ENCODE measurements around the gene CTTNBP2NL. TPM values are rescaled to one million over a fixed set of nuclear protein-coding genes. Genes with fewer than 3 reads are reported as not detected.
A peak's percentile ranks its signal among the peaks of the same experiment; 100 is the strongest.

The CTTNBP2NL gene
- total and polyA plus RNA-seq, 3 donors from 2014 or later, result 13.8 to 19.4 (median 16.3) TPM

DNA sequence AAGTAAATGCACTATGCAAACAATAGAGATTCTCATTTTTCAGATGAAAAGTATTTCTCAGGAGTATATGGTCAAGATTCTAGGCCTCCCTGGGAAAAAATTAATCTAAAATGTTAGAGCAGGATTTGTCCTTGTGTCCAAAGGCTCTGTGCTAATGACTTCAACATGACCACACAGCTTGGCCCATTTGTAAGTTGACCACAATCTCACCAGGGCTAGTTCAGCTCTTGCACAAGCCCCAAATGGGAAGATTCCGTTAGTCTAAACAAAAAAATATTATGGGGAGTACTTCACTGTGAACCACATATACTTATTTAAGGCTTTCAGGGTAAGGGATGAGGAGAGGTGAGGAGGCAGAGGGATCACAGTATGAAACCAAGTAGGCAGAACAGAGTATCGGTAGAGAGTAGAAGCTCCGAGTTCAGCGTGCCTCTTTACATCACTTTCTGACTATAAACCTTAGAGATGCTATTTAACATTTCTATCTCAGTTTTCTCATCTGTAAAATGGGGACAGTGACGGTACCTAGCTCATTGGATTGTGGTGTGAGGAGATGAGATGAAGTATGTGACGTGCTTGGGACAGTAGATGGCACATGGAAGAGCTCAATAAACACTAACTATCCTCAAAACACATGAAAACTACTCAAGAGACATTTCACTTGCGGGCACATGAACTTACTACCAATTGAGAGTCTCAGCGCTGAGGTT, 37.8 kb upstream of the CTTNBP2NL start:
- Histone ChIP-seq H3K27ac (peak overlapping the region in 1 of 2 donors; percentile 91), H3K4me3 (peak overlapping the region in 1 of 2 donors; percentile 14), H3K36me3 (ENCODE audit: low read depth, missing control alignments) (no peaks in the 10 kb centered on the region), H3K27me3 (no peaks in the 10 kb centered on the region), H3K9me3 (no peaks in the 10 kb centered on the region), H3K4me1 (peaks cover 13% of the 10 kb centered on the region)
- intact Hi-C loops (cut with DNase I; ENCODE audit: low total_unique reads), result no loop called here
- 80 to 83% methylated on average over 8 of the region's 8 CpGs for WGBS, 2 donors
- TF ChIP-seq, protein P1, sequence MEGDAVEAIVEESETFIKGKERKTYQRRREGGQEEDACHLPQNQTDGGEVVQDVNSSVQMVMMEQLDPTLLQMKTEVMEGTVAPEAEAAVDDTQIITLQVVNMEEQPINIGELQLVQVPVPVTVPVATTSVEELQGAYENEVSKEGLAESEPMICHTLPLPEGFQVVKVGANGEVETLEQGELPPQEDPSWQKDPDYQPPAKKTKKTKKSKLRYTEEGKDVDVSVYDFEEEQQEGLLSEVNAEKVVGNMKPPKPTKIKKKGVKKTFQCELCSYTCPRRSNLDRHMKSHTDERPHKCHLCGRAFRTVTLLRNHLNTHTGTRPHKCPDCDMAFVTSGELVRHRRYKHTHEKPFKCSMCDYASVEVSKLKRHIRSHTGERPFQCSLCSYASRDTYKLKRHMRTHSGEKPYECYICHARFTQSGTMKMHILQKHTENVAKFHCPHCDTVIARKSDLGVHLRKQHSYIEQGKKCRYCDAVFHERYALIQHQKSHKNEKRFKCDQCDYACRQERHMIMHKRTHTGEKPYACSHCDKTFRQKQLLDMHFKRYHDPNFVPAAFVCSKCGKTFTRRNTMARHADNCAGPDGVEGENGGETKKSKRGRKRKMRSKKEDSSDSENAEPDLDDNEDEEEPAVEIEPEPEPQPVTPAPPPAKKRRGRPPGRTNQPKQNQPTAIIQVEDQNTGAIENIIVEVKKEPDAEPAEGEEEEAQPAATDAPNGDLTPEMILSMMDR (IDR thresholded peaks at IDR 0.05), result no peak
- TF ChIP-seq POLR2A (IDR thresholded peaks at IDR 0.05), result no peak
- DNase-seq, result no peak

DNA sequence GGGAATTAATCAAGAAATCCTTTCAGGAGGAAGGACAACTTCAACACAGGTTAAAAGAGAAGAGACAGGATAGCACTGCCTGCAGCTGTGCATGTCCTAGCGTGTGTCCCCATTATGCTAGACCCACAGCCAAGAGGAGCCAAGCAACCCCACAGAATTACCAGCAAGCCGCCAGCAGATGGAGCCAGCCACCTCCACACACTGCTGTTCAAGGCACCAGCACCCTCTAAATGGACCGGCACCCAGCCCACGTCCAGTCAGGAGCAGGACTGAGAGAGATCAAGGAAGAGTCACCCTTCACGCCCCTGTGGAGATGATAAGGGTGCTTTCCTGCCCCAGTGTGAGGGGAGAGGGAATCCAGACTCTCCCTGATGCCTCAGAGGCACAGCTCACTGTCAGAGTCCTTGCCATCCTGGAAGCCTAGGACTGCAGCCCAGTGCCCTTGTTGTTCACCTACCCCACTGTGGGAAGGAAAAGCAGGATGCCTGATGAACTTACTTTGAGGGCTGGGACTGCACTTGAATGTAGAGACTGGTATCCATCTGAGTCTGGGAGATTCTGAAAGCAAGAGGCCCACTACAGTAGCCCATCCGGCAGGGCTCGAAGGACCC, 37.1 kb upstream of the CTTNBP2NL start:
- 45 to 53% methylated on average over 4 to 7 of the region's 7 CpGs for WGBS, 2 donors
- intact Hi-C loops (cut with DNase I; ENCODE audit: low total_unique reads), result no loop called here
- peaks cover 13% of the 10 kb centered on the region for H3K4me1 ChIP-seq
- peak overlapping the region; percentile 14 to 31 for H3K4me3 ChIP-seq
- no peaks in the 10 kb centered on the region for H3K27me3 ChIP-seq
- H3K36me3 ChIP-seq (ENCODE audit: low read depth, missing control alignments), result no peaks in the 10 kb centered on the region
- TF ChIP-seq, protein P1 (IDR thresholded peaks at IDR 0.05), result peak; percentile 40 to 78 (median 75)
- no peak for TF ChIP-seq POLR2A (IDR thresholded peaks at IDR 0.05)
- no peaks in the 10 kb centered on the region for H3K9me3 ChIP-seq
- peak overlapping the region; percentile 80 to 91 for H3K27ac ChIP-seq
- DNase-seq, result peak; percentile 88

DNA sequence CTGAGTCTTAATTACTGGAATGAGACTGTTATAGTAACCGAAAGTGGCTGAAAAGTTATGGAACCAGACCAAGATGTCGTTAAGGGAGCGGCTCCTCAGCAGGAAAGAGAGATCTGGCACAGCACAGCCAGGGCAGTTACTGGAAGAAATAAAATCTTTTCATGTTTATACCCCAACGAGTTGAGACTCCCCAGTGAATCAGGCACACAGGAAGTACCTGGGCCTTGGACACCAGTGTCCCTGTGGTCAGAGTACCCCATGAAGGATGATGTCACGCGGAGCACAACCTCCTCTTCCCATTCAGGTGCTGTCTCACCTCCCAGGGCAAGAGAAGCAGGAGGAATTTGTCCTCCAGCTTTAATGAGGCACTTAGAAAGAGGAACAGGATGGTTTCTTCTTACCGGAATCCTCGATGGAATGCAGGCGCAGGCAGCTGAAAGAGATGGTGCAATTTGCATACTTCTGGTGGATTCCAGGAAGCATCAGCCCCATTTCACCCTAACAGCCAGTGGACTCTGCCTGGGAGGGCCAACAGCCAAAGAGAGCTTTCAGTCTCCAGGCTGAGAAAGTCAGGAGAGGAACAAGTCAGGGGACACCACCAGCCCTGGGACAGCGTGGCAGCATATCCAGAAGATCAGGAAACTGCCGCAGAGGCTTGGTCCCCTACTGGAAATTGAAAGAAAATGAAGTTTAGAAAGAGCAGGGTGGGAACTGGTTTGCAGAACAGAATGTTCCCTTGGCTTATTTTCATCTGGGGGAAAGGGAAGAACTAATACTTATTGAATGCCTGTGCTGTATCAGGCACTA, 35.9 kb upstream of the CTTNBP2NL start:
- intact Hi-C loops (cut with DNase I; ENCODE audit: low total_unique reads), result no loop called here
- Histone ChIP-seq H3K27me3 (no peaks in the 10 kb centered on the region), H3K27ac (peak overlapping the region; percentile 80 to 91), H3K36me3 (ENCODE audit: low read depth, missing control alignments) (no peaks in the 10 kb centered on the region), H3K4me3 (peak overlapping the region; percentile 31 to 40), H3K4me1 (peaks cover 13% of the 10 kb centered on the region), H3K9me3 (no peaks in the 10 kb centered on the region)
- WGBS, 2 donors, result 39 to 50% methylated on average over 11 of the region's 11 CpGs
- DNase-seq, result peak; percentile 78
- TF ChIP-seq, protein P1 (IDR thresholded peaks at IDR 0.05), result peak in 2 of 3 experiments; percentile 21 to 28
- TF ChIP-seq POLR2A (IDR thresholded peaks at IDR 0.05), result no peak

DNA sequence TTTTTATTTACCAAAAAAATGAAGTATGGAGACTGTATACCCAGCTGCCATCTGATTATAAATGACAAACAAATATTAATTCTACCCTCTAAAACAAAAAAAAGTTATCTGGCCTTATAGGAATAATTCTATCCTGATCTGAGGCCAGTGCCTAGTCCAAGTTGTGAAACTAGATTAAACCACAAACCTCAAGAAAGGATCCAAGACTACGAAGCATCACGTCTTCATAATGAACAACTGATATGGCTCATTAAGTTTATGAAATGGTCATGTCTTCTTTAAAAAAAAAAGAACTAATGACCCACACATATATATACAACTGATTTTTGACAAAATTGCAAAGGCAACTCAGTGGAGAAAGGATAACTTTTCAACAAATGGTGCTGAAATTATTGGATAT, 32.4 kb upstream of the CTTNBP2NL start:
- H3K4me1 ChIP-seq, result peaks cover 8% of the 10 kb centered on the region
- H3K9me3 ChIP-seq, result no peaks in the 10 kb centered on the region
- intact Hi-C loops (cut with DNase I; ENCODE audit: low total_unique reads), result no loop called here
- no peaks in the 10 kb centered on the region for H3K36me3 ChIP-seq (ENCODE audit: low read depth, missing control alignments)
- DNase-seq, result no peak
- WGBS, 2 donors, result 81 to 89% methylated on average over 2 of the region's 2 CpGs
- TF ChIP-seq, protein P1 (IDR thresholded peaks at IDR 0.05), result no peak
- TF ChIP-seq POLR2A (IDR thresholded peaks at IDR 0.05), result no peak
- H3K4me3 ChIP-seq, result no peak overlapping the region
- H3K27me3 ChIP-seq, result no peaks in the 10 kb centered on the region
- H3K27ac ChIP-seq, result no peak overlapping the region

All from testis (tissue), 3 donors.